ENCODE data around the gene ARL6IP4.
A peak's percentile ranks its signal among the peaks of the same experiment; 100 is the strongest.

The ARL6IP4 gene

GRCh38 chr12:122942637-122943036 is 37.8 kb upstream of the ARL6IP4 start:
- no peak for TF ChIP-seq CTCF (IDR thresholded peaks at IDR 0.05; ENCODE audit: low read depth, low read length)
- peak in 1 of 2 donors; percentile 31 for DNase-seq (ENCODE audit: low read depth in 2 of 2)
- H3K4me3 ChIP-seq (replicated peaks in 1 of 2; ENCODE audit: low read depth in 2 of 2, low read length in 2 of 2) = no peak overlapping the region

GRCh38 chr12:122943196-122943595 is 37.3 kb upstream of the ARL6IP4 start:
- H3K4me3 ChIP-seq (replicated peaks in 1 of 2; ENCODE audit: low read depth in 2 of 2, low read length in 2 of 2) = no peak overlapping the region
- no peak for TF ChIP-seq CTCF (IDR thresholded peaks at IDR 0.05; ENCODE audit: low read depth, low read length)

GRCh38 chr12:122944605-122945592 is 35.6 kb upstream of the ARL6IP4 start:
- TF ChIP-seq CTCF (IDR thresholded peaks at IDR 0.05; ENCODE audit: low read depth, low read length) = no peak
- H3K4me3 ChIP-seq (replicated peaks in 1 of 2; ENCODE audit: low read depth in 2 of 2, low read length in 2 of 2) = no peak overlapping the region
- DNase-seq (ENCODE audit: low read depth in 2 of 2) = peak; percentile 30 to 65

More at GRCh38 chr12:122943196-122943595, 37.3 kb upstream of the ARL6IP4 start:
- peak; percentile 15 to 30 for DNase-seq (ENCODE audit: low read depth in 2 of 2)

GRCh38 chr12:122946690-122947341 is 33.7 kb upstream of the ARL6IP4 start:
- peak; percentile 54 for TF ChIP-seq CTCF (IDR thresholded peaks at IDR 0.05; ENCODE audit: low read depth, low read length)
- peak; percentile 96 to 99 for DNase-seq (ENCODE audit: low read depth in 2 of 2)
- H3K4me3 ChIP-seq (replicated peaks in 1 of 2; ENCODE audit: low read depth in 2 of 2, low read length in 2 of 2) = no peak overlapping the region

GRCh38 chr12:122947352-122947792 is 33.1 kb upstream of the ARL6IP4 start:
- no peak for TF ChIP-seq CTCF (IDR thresholded peaks at IDR 0.05; ENCODE audit: low read depth, low read length)
- DNase-seq (ENCODE audit: low read depth in 2 of 2) = peak in 1 of 2 donors; percentile 7
- no peak overlapping the region for H3K4me3 ChIP-seq (replicated peaks in 1 of 2; ENCODE audit: low read depth in 2 of 2, low read length in 2 of 2)

GRCh38 chr12:122948605-122949004 is 31.9 kb upstream of the ARL6IP4 start:
- no peak for TF ChIP-seq CTCF (IDR thresholded peaks at IDR 0.05; ENCODE audit: low read depth, low read length)
- no peak overlapping the region for H3K4me3 ChIP-seq (replicated peaks in 1 of 2; ENCODE audit: low read depth in 2 of 2, low read length in 2 of 2)
- DNase-seq (ENCODE audit: low read depth in 2 of 2) = no peak
